ENCODE results near the gene ACSBG1. TPM values are rescaled to one million over a fixed set of nuclear protein-coding genes. Genes with fewer than 3 reads are reported as not detected.

Gene ACSBG1
- polyA plus RNA-seq, 1 experiment, result not detected

DNA sequence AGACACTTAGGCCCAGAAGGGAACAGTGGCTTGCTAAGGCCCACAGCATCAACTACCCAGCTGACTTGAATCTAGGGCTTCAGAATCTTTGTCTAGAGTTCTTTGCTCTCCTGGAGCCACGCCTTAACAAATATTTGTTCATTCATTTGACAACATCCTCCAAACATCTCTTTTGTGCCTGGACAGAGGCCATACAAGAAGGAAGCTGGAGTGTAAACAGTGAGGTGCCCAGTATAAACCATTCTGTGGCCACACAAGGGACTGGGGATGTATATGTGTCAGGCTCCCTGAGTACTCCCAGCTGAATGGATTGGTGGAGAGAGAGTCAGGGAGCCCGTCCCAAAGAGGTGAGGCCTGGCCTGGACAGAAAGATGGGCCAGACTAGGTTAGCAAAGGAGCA is 106.5 kb downstream of the ACSBG1 start:
- ChIA-PET POLR2A (interaction anchor here (0.5 to 0.8 kb wide), 2 partner anchors 21 to 311 kb away, joined by 3 to 5 read pairs; partner anchors contain the start of gene IDH3A), CTCF (interaction anchor here (1.1 to 2.4 kb wide), 4 partner anchors 15 to 114 kb away, joined by 4 to 12 read pairs (median 5); no protein-coding TSS in a partner anchor)
- Histone ChIP-seq H3K4me3 (ENCODE audit: low read depth, low read length) (no peak overlapping the region), H3K9me3 (ENCODE audit: control insufficient read depth, insufficient read depth, low read length) (no peaks in the 10 kb centered on the region; the same call in 1 of the 2 replicates), H3K27ac (ENCODE audit: low read depth, low read length) (no peak overlapping the region), H3K27me3 (ENCODE audit: control insufficient read depth, insufficient read depth, low read length) (peaks cover 18% of the 10 kb centered on the region)
- TF ChIP-seq CTCF (IDR thresholded peaks at IDR 0.05; ENCODE audit: low read depth, low read length), result no peak
- DNase-seq (ENCODE audit: low read depth, low spot score), result no peak

GRCh38 chr15:78125267-78125666 is 109.1 kb downstream of the ACSBG1 start:
- Histone ChIP-seq H3K4me3 (ENCODE audit: low read depth, low read length) (no peak overlapping the region), H3K9me3 (ENCODE audit: control insufficient read depth, insufficient read depth, low read length) (no peaks in the 10 kb centered on the region), H3K27me3 (ENCODE audit: control insufficient read depth, insufficient read depth, low read length) (peaks cover 23% of the 10 kb centered on the region), H3K27ac (ENCODE audit: low read depth, low read length) (no peak overlapping the region)
- no peak for TF ChIP-seq CTCF (IDR thresholded peaks at IDR 0.05; ENCODE audit: low read depth, low read length)
- no peak for DNase-seq (ENCODE audit: low read depth, low spot score)
- POLR2A ChIA-PET, result no interaction called here
- CTCF ChIA-PET, result no interaction called here

- Histone ChIP-seq H3K4me3 (ENCODE audit: low read depth, low read length) (no peak overlapping the region), H3K27me3 (ENCODE audit: control insufficient read depth, insufficient read depth, low read length) (peaks cover 22% of the 10 kb centered on the region), H3K9me3 (ENCODE audit: control insufficient read depth, insufficient read depth, low read length) (no peaks in the 10 kb centered on the region), H3K27ac (ENCODE audit: low read depth, low read length) (no peak overlapping the region)
- no peak for TF ChIP-seq CTCF (IDR thresholded peaks at IDR 0.05; ENCODE audit: low read depth, low read length)
- ChIA-PET CTCF (interaction anchor here (1.2 to 3.4 kb wide), 3 partner anchors 12 to 156 kb away, joined by 3 to 18 read pairs (median 7); no protein-coding TSS in a partner anchor), POLR2A (no interaction called here)
- no peak for DNase-seq (ENCODE audit: low read depth, low spot score)
These were observed 113.8 kb downstream of the ACSBG1 start for GRCh38 chr15:78120523-78120922.

Other genes with a start within 250 kb of the ACSBG1 start
- gene TBC1D2B, start 156.9 kb downstream of the ACSBG1 start, polyA plus RNA-seq (2011; rRNA removed), result 42.0 and 42.5 TPM in 2 replicates
- 0.04 TPM in 1 of 2 replicates, not detected in the other for gene SH2D7, start 142.0 kb downstream of the ACSBG1 start, polyA plus RNA-seq (2011; rRNA removed)
- 2.7 and 3.7 TPM in 2 replicates for gene CIB2, start 103.1 kb downstream of the ACSBG1 start, polyA plus RNA-seq (2011; rRNA removed)
- 57.0 and 69.1 TPM in 2 replicates for gene IDH3A, start 85.2 kb downstream of the ACSBG1 start, polyA plus RNA-seq (2011; rRNA removed)
- gene DNAJA4, start 30.0 kb upstream of the ACSBG1 start, polyA plus RNA-seq (2011; rRNA removed), result 2.1 and 2.5 TPM in 2 replicates
- gene SKIC8, start 65.0 kb upstream of the ACSBG1 start, polyA plus RNA-seq (2011; rRNA removed), result 78.1 and 92.0 TPM in 2 replicates
- gene CRABP1, start 105.8 kb upstream of the ACSBG1 start, polyA plus RNA-seq (2011; rRNA removed), result not detected in 2 replicates
- gene IREB2, start 203.7 kb upstream of the ACSBG1 start, polyA plus RNA-seq (2011; rRNA removed), result 21.5 and 30.4 TPM in 2 replicates